KMS-11 (cell line): ENCODE data around the gene PLET1.

Experiments
- H2AFZ ChIP-seq: fragments of 200-600 bp; sonication (generic); 2 replicates; pipeline ENCODE4 v1.6.1; 2016; ENCODE audit warnings: antibody characterized with exemption, mixed run types, low read depth
- H3K27ac ChIP-seq: fragments of 200-600 bp; sonication (generic); 2 replicates; pipeline ENCODE4 v1.6.1; 2016; ENCODE audit warnings: mild to moderate bottlenecking, mixed run types
- H3K27me3 ChIP-seq: fragments of 200-600 bp; sonication (generic); 2 replicates; pipeline ENCODE4 v1.6.1; 2017; ENCODE audit warnings: mild to moderate bottlenecking, low read depth, mixed run types, moderate library complexity; ENCODE audit not compliant: insufficient read depth
- H3K36me3 ChIP-seq: fragments of 200-600 bp; sonication (generic); 2 replicates; pipeline ENCODE4 v1.6.1; 2017; ENCODE audit warnings: mild to moderate bottlenecking, mixed run types; ENCODE audit not compliant: insufficient read depth
- H3K4me1 ChIP-seq: fragments of 200-600 bp; sonication (generic); 2 replicates; pipeline ENCODE4 v1.6.1; 2016; ENCODE audit warnings: mild to moderate bottlenecking, low read depth, mixed run types; ENCODE audit not compliant: poor library complexity, severe bottlenecking
- H3K4me2 ChIP-seq: fragments of 200-600 bp; sonication (generic); 2 replicates; pipeline ENCODE4 v1.7.0; 2016; ENCODE audit warnings: mild to moderate bottlenecking, mixed run types
- H3K4me3 ChIP-seq: fragments of 200-600 bp; sonication (generic); IDR thresholded peaks from 2 replicates; pipeline ENCODE4 v1.6.1; 2017; ENCODE audit warnings: low read depth, low read length, mixed read lengths; ENCODE audit not compliant: insufficient read depth
- H3K79me2 ChIP-seq: fragments of 200-600 bp; sonication (generic); 2 replicates; pipeline ENCODE4 v1.6.1; 2016; ENCODE audit warnings: low read depth, mixed run types; ENCODE audit not compliant: insufficient read depth
- H3K9ac ChIP-seq: fragments of 200-600 bp; sonication (generic); 2 replicates; pipeline ENCODE4 v1.6.1; 2016; ENCODE audit warnings: mild to moderate bottlenecking, mixed run types
- H4K20me1 ChIP-seq: fragments of 200-600 bp; sonication (generic); 2 replicates; pipeline ENCODE4 v1.6.1; 2016; ENCODE audit warnings: mild to moderate bottlenecking, mixed run types; ENCODE audit not compliant: insufficient read depth
- TF ChIP-seq, protein P1 (sequence below): fragments of 200-600 bp; sonication (generic); conservative IDR thresholded peaks from 2 replicates; pipeline ENCODE4 v1.6.1; 2017; ENCODE audit warnings: low read depth, mild to moderate bottlenecking, antibody characterized with exemption, low read length, moderate library complexity, mixed read lengths

Gene PLET1

GRCh38 chr11:112212710-112213109 is 48.0 kb downstream of the PLET1 start:
- no peaks in the 10 kb centered on the region for H3K4me1 ChIP-seq
- TF ChIP-seq, protein P1, sequence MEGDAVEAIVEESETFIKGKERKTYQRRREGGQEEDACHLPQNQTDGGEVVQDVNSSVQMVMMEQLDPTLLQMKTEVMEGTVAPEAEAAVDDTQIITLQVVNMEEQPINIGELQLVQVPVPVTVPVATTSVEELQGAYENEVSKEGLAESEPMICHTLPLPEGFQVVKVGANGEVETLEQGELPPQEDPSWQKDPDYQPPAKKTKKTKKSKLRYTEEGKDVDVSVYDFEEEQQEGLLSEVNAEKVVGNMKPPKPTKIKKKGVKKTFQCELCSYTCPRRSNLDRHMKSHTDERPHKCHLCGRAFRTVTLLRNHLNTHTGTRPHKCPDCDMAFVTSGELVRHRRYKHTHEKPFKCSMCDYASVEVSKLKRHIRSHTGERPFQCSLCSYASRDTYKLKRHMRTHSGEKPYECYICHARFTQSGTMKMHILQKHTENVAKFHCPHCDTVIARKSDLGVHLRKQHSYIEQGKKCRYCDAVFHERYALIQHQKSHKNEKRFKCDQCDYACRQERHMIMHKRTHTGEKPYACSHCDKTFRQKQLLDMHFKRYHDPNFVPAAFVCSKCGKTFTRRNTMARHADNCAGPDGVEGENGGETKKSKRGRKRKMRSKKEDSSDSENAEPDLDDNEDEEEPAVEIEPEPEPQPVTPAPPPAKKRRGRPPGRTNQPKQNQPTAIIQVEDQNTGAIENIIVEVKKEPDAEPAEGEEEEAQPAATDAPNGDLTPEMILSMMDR, result no peak
- H3K4me3 ChIP-seq, result no peak overlapping the region
- H3K9ac ChIP-seq, result no peak overlapping the region
- no peak overlapping the region for H3K27ac ChIP-seq
- no peaks in the 10 kb centered on the region for H3K79me2 ChIP-seq
- no peak overlapping the region for H2AFZ ChIP-seq
- H4K20me1 ChIP-seq, result no peaks in the 10 kb centered on the region
- H3K4me2 ChIP-seq, result no peak overlapping the region
- H3K27me3 ChIP-seq, result no peaks in the 10 kb centered on the region
- no peaks in the 10 kb centered on the region for H3K36me3 ChIP-seq

- Histone ChIP-seq H3K4me3 (no peak overlapping the region), H3K36me3 (no peaks in the 10 kb centered on the region), H2AFZ (no peak overlapping the region), H4K20me1 (no peaks in the 10 kb centered on the region), H3K27ac (no peak overlapping the region), H3K27me3 (no peaks in the 10 kb centered on the region), H3K4me2 (no peak overlapping the region), H3K4me1 (no peaks in the 10 kb centered on the region), H3K9ac (no peak overlapping the region), H3K79me2 (no peaks in the 10 kb centered on the region)
- TF ChIP-seq, protein P1, result no peak
Measured at GRCh38 chr11:112212290-112212689, 48.4 kb downstream of the PLET1 start.

- H3K9ac ChIP-seq, result no peak overlapping the region
- H3K36me3 ChIP-seq, result no peaks in the 10 kb centered on the region
- H3K4me2 ChIP-seq, result no peak overlapping the region
- H3K79me2 ChIP-seq, result no peaks in the 10 kb centered on the region
- H4K20me1 ChIP-seq, result no peaks in the 10 kb centered on the region
- no peaks in the 10 kb centered on the region for H3K27me3 ChIP-seq
- no peak overlapping the region for H2AFZ ChIP-seq
- H3K27ac ChIP-seq, result no peak overlapping the region
- no peak overlapping the region for H3K4me3 ChIP-seq
- no peaks in the 10 kb centered on the region for H3K4me1 ChIP-seq
- TF ChIP-seq, protein P1, result no peak
Measured at GRCh38 chr11:112211536-112211935, 49.1 kb downstream of the PLET1 start.

- Histone ChIP-seq H3K79me2 (no peaks in the 10 kb centered on the region), H3K9ac (no peak overlapping the region), H3K27me3 (no peaks in the 10 kb centered on the region), H3K27ac (no peak overlapping the region), H3K36me3 (no peaks in the 10 kb centered on the region), H3K4me3 (no peak overlapping the region), H2AFZ (no peak overlapping the region), H3K4me1 (no peaks in the 10 kb centered on the region), H3K4me2 (no peak overlapping the region), H4K20me1 (no peaks in the 10 kb centered on the region)
- TF ChIP-seq, protein P1, result no peak
Measured at GRCh38 chr11:112210890-112211289, 49.8 kb downstream of the PLET1 start.
